ENCODE data around the gene PIK3CB.
"Not testable (repeated sequence)": the region's sequence is repeated elsewhere in the genome, so short reads cannot be mapped to it uniquely, and the experiment has no call there.

The PIK3CB gene

GRCh38 chr3:138802223-138802622 lies 32.5 kb downstream of the PIK3CB start:
- not testable (repeated sequence) for FAIRE-seq

DNA sequence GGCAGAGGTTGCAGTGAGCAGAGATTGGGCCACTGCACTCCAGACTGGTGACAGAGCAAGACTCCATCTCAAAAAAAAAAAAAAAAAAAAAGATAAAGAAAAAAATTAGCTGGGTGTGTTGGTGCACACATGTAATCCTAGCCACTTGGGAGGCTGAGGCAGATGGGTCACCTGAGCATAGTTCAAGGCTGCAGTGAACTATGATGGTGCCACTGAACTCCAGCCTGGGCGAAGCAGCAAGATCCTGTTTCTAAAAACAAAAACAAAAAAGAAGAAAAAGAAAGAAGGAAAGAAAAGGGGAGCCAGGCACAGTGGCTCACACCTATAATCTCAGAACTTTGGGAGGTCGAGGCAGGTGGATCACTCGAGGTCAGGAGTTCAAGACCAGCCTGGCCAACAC lies 32.9 kb downstream of the PIK3CB start:
- no peak for FAIRE-seq

DNA sequence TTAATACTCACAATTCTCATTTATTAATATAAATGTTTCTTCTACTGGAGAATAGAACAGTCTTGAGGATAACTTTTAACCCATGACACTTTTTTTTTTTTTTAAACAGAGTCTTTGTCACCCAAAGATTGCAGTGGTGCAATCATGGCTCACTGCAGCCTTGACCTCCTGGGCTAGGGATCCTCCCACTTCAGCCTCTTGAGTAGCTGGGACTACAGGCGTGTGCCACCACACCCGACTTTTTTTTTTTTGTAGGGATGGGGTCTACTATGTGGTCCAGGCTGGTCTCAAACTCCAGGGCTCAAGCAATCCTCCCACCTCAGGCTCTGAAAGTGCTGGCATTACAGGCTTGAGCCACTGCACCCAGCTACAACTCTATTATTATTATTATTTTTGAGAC lies 34.5 kb downstream of the PIK3CB start:
- FAIRE-seq: no peak

DNA sequence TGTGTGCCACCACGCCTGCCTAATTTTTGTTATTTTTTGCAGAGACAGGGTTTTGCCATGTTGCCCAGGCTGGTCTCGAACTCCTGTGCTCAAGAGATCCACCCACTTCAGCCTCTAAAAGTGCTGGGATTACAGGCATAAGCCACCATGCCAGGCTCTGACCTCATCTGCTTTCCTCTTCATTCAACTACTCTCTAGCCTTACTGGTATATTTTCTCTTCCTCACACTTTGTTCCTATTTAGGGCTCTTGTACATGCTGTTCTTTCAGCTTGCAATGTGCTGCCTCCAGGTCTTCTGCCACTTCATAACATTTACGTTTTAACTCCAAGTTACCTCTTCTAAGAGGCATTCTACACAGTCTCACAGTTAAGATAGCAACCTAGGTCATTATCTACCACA lies 34.9 kb downstream of the PIK3CB start:
- no peak for FAIRE-seq

GRCh38 chr3:138797508-138798038 lies 37.2 kb downstream of the PIK3CB start:
- FAIRE-seq: no peak

GRCh38 chr3:138796761-138797160 lies 38.0 kb downstream of the PIK3CB start:
- FAIRE-seq: no peak

DNA sequence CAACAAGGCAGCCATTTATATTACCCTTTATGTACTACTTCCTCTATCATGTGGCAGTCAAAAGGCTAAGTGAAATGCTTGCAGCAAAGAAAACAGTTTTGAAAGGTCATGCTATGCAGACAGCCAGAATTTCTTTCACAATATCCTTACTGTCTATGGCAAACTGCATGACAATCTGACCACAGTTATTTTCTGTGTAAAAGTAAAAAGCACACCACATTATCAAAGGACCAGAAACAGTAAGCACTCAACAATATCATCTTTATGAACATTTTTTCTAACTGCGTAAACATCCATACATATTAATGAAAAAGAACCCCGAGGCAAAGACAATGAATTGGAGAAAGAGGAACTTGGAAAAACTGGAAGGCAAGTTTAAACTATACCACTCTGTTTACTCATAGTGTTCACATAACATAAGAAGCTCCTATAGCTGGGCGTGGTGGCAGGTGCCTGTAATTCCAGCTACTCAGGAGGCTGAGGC lies 47.9 kb downstream of the PIK3CB start:
- FAIRE-seq: no peak

GRCh38 chr3:138785951-138786350 lies 48.8 kb downstream of the PIK3CB start:
- no peak for FAIRE-seq

DNA sequence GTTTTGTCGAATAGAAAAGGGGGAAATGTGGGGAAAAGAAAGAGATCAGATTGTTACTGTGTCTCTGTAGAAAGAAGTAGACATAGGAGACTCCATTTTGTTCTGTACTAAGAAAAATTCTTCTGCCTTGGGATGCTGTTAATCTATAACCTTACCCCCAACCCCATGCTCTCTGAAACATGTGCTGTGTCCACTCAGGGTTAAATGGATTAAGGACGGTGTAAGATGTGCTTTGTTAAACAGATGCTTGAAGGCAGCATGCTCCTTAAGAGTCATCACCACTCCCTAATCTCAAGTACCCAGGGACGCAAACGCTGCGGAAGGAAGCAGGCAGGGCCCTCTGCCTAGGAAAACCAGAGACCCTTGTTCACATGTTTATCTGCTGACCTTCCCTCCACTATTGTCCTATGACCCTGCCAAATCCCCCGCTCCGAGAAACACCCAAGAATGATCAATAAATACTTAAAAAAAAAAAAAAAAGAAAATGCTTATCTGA lies 49.3 kb downstream of the PIK3CB start:
- not testable (repeated sequence) for FAIRE-seq

DNA sequence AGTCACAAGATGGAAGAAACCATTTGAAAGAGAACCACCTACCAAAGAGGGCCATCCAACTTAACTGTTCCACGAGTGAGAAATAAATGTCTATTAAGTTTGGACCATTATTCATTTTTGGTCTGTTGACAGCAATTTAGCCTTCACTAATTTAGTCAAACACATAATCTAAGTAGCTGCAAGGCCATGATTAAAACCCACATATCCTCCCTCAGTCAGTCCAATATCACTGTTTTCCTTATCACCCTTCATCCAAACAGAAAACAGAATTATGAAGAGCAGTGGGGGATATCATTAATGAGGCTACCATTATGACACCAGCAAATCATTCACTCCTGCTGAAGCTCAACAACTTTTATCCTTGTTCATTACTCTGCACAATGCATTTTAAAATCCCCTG lies 52.0 kb downstream of the PIK3CB start:
- FAIRE-seq: no peak

DNA sequence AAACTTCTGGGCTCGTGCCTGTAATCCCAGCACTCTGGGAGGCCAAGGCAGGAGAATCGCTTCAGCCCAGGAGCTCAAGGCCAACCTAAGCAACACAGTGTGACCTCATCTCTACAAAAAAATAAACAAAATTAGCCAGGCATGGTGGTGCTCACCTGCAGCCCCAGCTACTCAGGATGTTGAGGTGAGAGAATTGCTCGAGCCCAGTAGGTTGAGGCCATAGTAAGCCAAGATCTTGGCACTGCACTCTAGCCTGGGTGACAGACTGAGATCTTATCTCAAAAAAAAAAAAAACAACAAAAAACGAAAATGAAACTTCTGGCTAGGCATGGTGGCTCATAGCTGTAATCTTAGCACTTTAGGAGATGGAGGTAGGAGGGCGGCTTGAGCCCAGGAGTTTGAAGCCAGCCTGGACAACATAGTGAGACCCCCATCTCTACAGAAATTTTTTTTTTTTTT lies 53.7 kb downstream of the PIK3CB start:
- no peak for FAIRE-seq

DNA sequence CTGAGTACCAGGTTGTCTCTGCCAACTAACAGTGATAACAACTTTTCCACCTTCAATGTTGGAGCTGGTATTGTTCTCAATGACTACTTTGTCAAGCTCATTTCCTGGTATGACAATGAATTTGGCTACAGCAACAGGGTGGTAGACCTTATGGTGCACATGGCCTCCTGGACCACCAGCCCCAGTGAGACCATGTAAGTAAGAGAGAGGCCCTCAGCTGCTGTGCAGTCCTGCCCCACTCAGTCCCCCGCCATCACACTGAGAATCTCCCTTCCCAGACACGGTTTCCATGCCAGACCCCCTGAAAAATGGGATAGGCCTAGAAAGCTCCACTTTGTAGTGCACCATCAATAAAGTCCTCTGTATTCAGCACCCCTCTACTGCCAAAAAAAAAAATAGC lies 56.1 kb downstream of the PIK3CB start:
- FAIRE-seq: no peak

DNA sequence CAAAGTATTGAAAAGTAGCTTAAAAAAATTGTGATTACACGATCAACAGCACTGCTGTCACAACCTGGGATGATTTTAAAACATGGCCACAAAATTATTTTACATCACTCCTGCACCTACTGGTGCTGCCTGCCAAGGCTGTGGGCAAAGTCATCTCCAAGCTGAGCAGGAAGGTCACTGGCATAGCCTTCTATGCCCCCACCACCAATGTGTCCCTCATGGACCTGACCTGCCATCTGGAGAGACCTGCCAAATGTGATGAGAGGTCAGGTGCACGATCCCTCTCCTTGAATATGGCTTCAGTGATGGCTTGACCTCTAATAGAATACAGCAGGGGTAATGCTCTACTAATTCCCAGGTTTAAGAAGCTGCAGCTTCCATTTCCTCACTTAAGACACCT lies 57.8 kb downstream of the PIK3CB start:
- FAIRE-seq: no peak

DNA sequence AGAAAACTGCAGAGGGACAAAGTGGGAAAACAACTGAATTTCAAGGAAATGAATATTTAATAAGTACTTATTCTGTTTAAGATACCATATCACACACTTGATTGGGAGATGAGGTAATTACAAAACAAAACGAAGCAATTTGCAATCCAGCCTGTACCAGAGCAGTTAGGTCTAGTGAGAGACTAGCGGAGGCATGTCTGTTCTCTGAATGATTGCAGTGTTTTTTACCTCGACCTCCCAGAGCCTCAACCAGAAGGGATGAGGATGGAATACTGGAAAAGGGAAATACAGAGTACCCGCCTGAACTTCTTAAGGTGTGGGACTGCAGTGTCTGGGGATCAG lies 59.5 kb downstream of the PIK3CB start:
- FAIRE-seq: no peak

- no peak for FAIRE-seq
Observed at GRCh38 chr3:138774529-138775253, 60.0 kb downstream of the PIK3CB start.

DNA sequence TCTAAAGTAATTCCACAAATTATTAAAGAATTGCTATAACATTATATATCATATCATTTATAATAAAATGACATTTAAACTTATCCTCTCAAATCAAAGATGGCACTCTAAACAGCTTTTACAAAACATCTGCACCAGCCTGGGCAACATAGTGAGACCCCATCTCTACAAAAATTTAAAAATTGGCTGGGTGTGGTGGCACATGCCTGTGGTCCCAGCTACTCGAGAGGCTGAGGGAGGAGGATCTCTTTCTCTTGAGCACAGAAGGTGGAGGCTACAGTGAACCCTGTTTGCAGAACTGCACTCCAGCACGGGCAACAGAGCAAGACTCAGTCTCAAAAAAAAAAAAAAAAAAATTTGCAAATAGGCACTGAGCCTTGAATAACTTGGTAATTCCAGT lies 63.1 kb downstream of the PIK3CB start:
- FAIRE-seq: no peak

- FAIRE-seq: no peak
Observed at GRCh38 chr3:138769616-138770015, 65.1 kb downstream of the PIK3CB start.

DNA sequence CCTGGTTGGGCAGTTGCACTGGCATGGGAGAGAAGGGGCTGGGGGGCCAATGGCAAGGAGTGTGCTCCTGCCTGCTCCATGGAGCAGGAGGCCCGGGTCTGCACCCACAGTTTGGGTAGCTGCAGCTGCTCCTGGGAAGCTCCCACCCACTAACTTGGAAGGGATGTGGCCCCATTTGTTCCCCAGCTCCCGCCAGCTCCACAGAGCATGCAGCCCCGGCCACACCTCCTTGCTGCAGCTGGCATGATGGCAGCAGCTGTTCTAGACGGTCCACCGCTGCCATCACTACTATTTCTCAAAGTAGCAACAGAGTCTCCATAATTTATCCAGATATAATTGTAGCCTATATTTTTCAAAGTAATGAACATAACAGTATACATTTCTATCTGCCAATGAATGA lies 65.8 kb downstream of the PIK3CB start:
- FAIRE-seq: no peak

GRCh38 chr3:138768125-138768524 lies 66.6 kb downstream of the PIK3CB start:
- FAIRE-seq: no peak

DNA sequence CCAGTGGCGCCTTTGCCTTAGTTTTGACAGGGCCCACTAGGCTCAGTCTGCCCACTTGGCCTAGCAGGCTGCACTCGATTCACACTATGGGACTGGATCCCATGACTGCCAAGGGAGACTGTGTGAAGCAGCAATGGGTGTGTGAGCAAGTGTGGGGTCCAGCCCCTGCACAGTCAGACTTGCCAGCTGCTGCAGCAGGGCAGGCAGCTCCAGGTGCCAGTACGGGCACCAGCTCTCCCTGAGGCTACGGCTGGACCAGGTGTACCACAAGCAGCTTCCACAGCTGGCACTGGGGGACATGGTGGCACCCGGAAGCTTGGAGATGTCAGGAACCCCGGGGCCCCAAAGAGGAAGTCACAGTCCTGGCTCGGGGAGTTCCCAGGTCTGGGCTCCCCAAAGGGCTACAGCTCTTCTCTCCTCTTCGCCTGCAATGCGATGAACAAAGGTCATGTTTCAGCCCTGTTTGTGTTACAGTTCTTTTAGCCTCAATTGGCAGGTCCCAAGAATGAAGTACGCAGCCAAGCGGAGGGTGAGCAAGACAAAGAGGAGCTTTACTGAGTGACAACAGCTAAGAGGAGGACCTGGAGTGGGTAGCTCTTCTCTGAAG lies 67.1 kb downstream of the PIK3CB start:
- FAIRE-seq: no peak

- FAIRE-seq: no peak
Observed at GRCh38 chr3:138761002-138761401, 73.7 kb downstream of the PIK3CB start.

- FAIRE-seq: no peak
Observed at GRCh38 chr3:138748190-138748589, 86.5 kb downstream of the PIK3CB start.

DNA sequence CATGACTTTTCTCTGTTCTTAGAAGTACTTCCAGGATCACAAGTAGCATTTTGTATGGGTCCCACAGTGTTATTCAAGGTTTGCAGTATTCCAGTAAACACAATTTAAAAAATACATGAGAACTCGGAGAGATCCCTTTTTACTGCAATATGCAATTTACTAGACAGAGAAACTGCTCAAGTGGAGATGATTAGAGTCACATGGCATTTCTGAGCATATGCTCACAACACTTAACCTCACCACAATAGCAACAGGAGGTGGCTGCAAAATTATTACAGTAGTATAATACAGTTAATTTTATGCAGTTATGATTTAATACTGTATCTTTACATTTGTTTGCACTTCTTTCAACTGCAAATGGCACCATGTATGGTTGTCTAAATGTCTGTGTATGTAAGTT lies 87.5 kb downstream of the PIK3CB start:
- FAIRE-seq: no peak

- no peak for FAIRE-seq
Observed at GRCh38 chr3:138740072-138740471, 94.7 kb downstream of the PIK3CB start.

Measured in TTC549 (cell line).